B cell (primary cell): ENCODE measurements around the gene ZNF469. TPM values are rescaled to one million over a fixed set of nuclear protein-coding genes. Genes with fewer than 3 reads are reported as not detected.

Experiments used
- ATAC-seq: fragments of 200-7000 bp; cut with Tn5 transposase; one replicate; pipeline ENCODE4 v1.10.0; 2021; ENCODE audit warnings: low read depth, mild to moderate bottlenecking, moderate number of reproducible peaks, moderate library complexity
- CTCF ChIA-PET: fragments of 350-600 bp; sonication (Branson Sonifier 250); formaldehyde crosslinking; loops from one replicate; lab custom pipeline; 2021; ENCODE audit warnings: antibody characterized with exemption, inconsistent platforms; lab: Charles Lee
- POLR2A ChIA-PET: fragments of 350-600 bp; sonication (Branson Sonifier 250); formaldehyde crosslinking; loops from one replicate; lab custom pipeline; 2021; ENCODE audit warnings: antibody characterized with exemption; lab: Charles Lee
- DNase-seq: peaks from one replicate; pipeline ENCODE4 v3.0.0; 2013
- H2AFZ ChIP-seq: 2 replicates; pipeline ENCODE4 v1.6.1; 2012; ENCODE audit warnings: mild to moderate bottlenecking, low read depth, low read length; ENCODE audit not compliant: insufficient read depth, poor library complexity, severe bottlenecking
- H3K27ac ChIP-seq, 2 donors: 1 replicate in 1 of 2; 2 replicates in 1 of 2; pipeline ENCODE4 v1.5.1; 2012 to 2013; ENCODE audit warnings: low read length in 2 of 2, mild to moderate bottlenecking in 2 of 2, moderate library complexity in 1 of 2
- H3K27me3 ChIP-seq, 4 experiments: fragments of 200-600 bp in 1 of 4; sonication (generic) in 1 of 4; replicated peaks in 1 of 4; 1 replicate in 2 of 4; 2 replicates in 2 of 4; pipeline versions ENCODE4 v1.6.1 to v1.7.0; 2013 to 2016; ENCODE audit warnings: low read length in 3 of 4, mild to moderate bottlenecking in 2 of 4, mixed read lengths in 1 of 4, moderate library complexity in 1 of 4; ENCODE audit not compliant: insufficient read depth in 4 of 4, control insufficient read depth in 3 of 4; ENCODE audit errors: control extremely low read depth in 1 of 4
- H3K36me3 ChIP-seq, 2 experiments: replicated peaks in 1 of 2; 1 replicate in 1 of 2; 2 replicates in 1 of 2; pipeline versions ENCODE4 v1.6.1 to v1.7.1; 2013; ENCODE audit warnings: low read length in 1 of 2; ENCODE audit not compliant: insufficient read depth in 2 of 2, control insufficient read depth in 1 of 2; ENCODE audit errors: control extremely low read depth in 1 of 2, extremely low read depth in 1 of 2
- H3K4me1 ChIP-seq, 2 donors: fragments of 200-600 bp in 1 of 2; sonication (generic) in 1 of 2; 1 replicate in 1 of 2; 2 replicates in 1 of 2; pipeline versions ENCODE4 v1.5.1 to v1.6.1; 2013 to 2017; ENCODE audit warnings: low read length in 2 of 2; ENCODE audit not compliant: control insufficient read depth in 2 of 2, insufficient read depth in 2 of 2
- H3K4me2 ChIP-seq: replicated peaks from 2 replicates; pipeline ENCODE3; 2012; ENCODE audit warnings: mild to moderate bottlenecking, low read depth, low read length; ENCODE audit not compliant: poor library complexity, severe bottlenecking
- H3K4me3 ChIP-seq, 5 experiments: fragments of 200-600 bp in 1 of 5; sonication (generic) in 1 of 5; 1 replicate in 3 of 5; 2 replicates in 2 of 5; pipeline versions ENCODE4 v1.5.1 to v1.7.0; 2011 to 2016; ENCODE audit warnings: low read length in 4 of 5, mild to moderate bottlenecking in 4 of 5, low read depth in 2 of 5, control low read depth in 1 of 5, moderate library complexity in 1 of 5; ENCODE audit not compliant: insufficient read depth in 1 of 5; ENCODE audit errors: control extremely low read depth in 1 of 5, extremely low read depth in 1 of 5
- H3K79me2 ChIP-seq: fragments of 200-600 bp; sonication (generic); one replicate; pipeline ENCODE4 v1.6.0; 2016; ENCODE audit warnings: low read length; ENCODE audit not compliant: control insufficient read depth, insufficient read depth
- H3K9ac ChIP-seq: fragments of 200-600 bp; sonication (generic); 2 replicates; pipeline ENCODE4 v1.6.1; 2017; ENCODE audit warnings: mild to moderate bottlenecking, low read length, moderate library complexity
- H3K9me3 ChIP-seq, 3 donors: one replicate each; pipeline versions ENCODE4 v1.6.1 to v1.7.1; 2013; ENCODE audit warnings: low read length in 2 of 3; ENCODE audit not compliant: control insufficient read depth in 2 of 3, insufficient read depth in 1 of 3; ENCODE audit errors: control extremely low read depth in 1 of 3
- H4K20me1 ChIP-seq: 2 replicates; pipeline ENCODE4 v1.6.0; 2012; ENCODE audit warnings: mild to moderate bottlenecking, low read length; ENCODE audit not compliant: insufficient read depth, control insufficient read depth, poor library complexity, severe bottlenecking
- H3K27ac Mint-ChIP-seq: one replicate; pipeline ENCODE4 v1.8.0; 2021; ENCODE audit warnings: mixed read lengths
- H3K27me3 Mint-ChIP-seq: one replicate; pipeline ENCODE4 v1.8.0; 2021; ENCODE audit warnings: mixed read lengths
- H3K4me1 Mint-ChIP-seq: one replicate; pipeline ENCODE4 v1.8.0; 2021; ENCODE audit warnings: mixed read lengths
- H3K4me3 Mint-ChIP-seq: one replicate; pipeline ENCODE4 v1.8.0; 2021; ENCODE audit warnings: mixed read lengths
- H3K9me3 Mint-ChIP-seq: one replicate; pipeline ENCODE4 v1.8.0; 2022; ENCODE audit warnings: mixed read lengths; ENCODE audit not compliant: insufficient read depth
- CTCF ChIP-seq: fragments of 200-600 bp; IDR thresholded peaks from one replicate; pipeline ENCODE4 v1.8.0; 2022; ENCODE audit warnings: antibody characterized with exemption, mild to moderate bottlenecking
- EZH2 ChIP-seq: IDR thresholded peaks from 2 replicates; pipeline ENCODE4 v1.6.1; 2012; ENCODE audit warnings: borderline replicate concordance, low read depth, mild to moderate bottlenecking, moderate library complexity, low read length; ENCODE audit not compliant: insufficient read depth, poor library complexity, severe bottlenecking
- WGBS: methylation state at CpG from one replicate; pipeline ENCODE4 v1.1.5; 2013; ENCODE audit warnings: missing lambda C conversion rate; ENCODE audit not compliant: insufficient coverage; 5-methylcytosine and 5-hydroxymethylcytosine counted together
- intact Hi-C: fragments of 100-400 bp; cut with micrococcal nuclease; formaldehyde crosslinking; loops from one replicate; pipeline ENCODE4 v1.10.0; 2022
- polyA plus RNA-seq: library from polyadenylated mRNA; depleted of rRNA; stranded (reverse); fragments of >200 nt; gene quantifications from 2 replicates; pipeline ENCODE4 v1.2.3, GENCODE V29; 2012
- total RNA-seq, 2 donors: library from RNA; stranded (reverse); fragments of 120-200 nt in 1 of 2; gene quantifications; 1 replicate in 1 of 2; 2 replicates in 1 of 2; pipeline versions ENCODE4 v1.2.3 to v1.2.4, GENCODE V29; 2013 to 2022

The ZNF469 gene
- total and polyA plus RNA-seq, 2 donors (not counting 1 experiment from before 2014, with no cell fraction given), result 0.25 to 5.9 TPM

GRCh38 chr16:88355389-88356123 is 27.2 kb upstream of the ZNF469 start:
- Mint-ChIP-seq H3K27ac (no peak overlapping the region), H3K27me3 (peaks cover 8% of the 10 kb centered on the region), H3K4me3 (no peak overlapping the region), H3K4me1 (peaks cover 2% of the 10 kb centered on the region), H3K9me3 (no peaks in the 10 kb centered on the region)
- WGBS, result 96% methylated on average over 25 of the region's 28 CpGs
- no peak for DNase-seq
- POLR2A ChIA-PET, result no interaction called here
- TF ChIP-seq CTCF (no peak), EZH2 (no peak)
- Histone ChIP-seq H3K27ac (no peak overlapping the region), H3K9me3 (peaks cover 0 to 3% (median 0%) of the 10 kb centered on the region in 3 donors), H3K27me3 (peaks cover 0 to 4% (median 0%) of the 10 kb centered on the region in 4 experiments), H3K36me3 (no peaks in the 10 kb centered on the region), H3K79me2 (no peaks in the 10 kb centered on the region), H3K9ac (no peak overlapping the region), H4K20me1 (no peaks in the 10 kb centered on the region), H3K4me1 (no peaks in the 10 kb centered on the region), H2AFZ (no peak overlapping the region), H3K4me2 (no peak overlapping the region), H3K4me3 (no peak overlapping the region)
- CTCF ChIA-PET, result no interaction called here
- ATAC-seq, result no peak
- intact Hi-C loops, result no loop called here

- H3K27me3 Mint-ChIP-seq, result peaks cover 8% of the 10 kb centered on the region
- Histone ChIP-seq H3K9me3 (peaks cover 0 to 3% (median 0%) of the 10 kb centered on the region in 3 donors), H3K27me3 (peaks cover 0 to 4% (median 0%) of the 10 kb centered on the region in 4 experiments), H3K4me1 (no peaks in the 10 kb centered on the region), H3K9ac (no peak overlapping the region), H3K79me2 (no peaks in the 10 kb centered on the region), H4K20me1 (no peaks in the 10 kb centered on the region), H3K36me3 (no peaks in the 10 kb centered on the region), H3K4me3 (no peak overlapping the region), H2AFZ (no peak overlapping the region), H3K4me2 (no peak overlapping the region), H3K27ac (no peak overlapping the region)
- DNase-seq (no peak), ATAC-seq (no peak)
- H3K9me3 Mint-ChIP-seq, result no peaks in the 10 kb centered on the region
- intact Hi-C loops, result no loop called here
- 91% methylated on average over 12 of the region's 15 CpGs for WGBS
- no peak overlapping the region for H3K27ac Mint-ChIP-seq
- POLR2A ChIA-PET, result no interaction called here
- TF ChIP-seq CTCF (no peak), EZH2 (no peak)
- CTCF ChIA-PET, result no interaction called here
- H3K4me1 Mint-ChIP-seq, result peaks cover 2% of the 10 kb centered on the region
- no peak overlapping the region for H3K4me3 Mint-ChIP-seq
Observed at GRCh38 chr16:88356124-88356726, 26.5 kb upstream of the ZNF469 start.
